ENCODE measurements around the gene TMEM91.
"Not testable (repeated sequence)": the region's sequence is repeated elsewhere in the genome, so short reads cannot be mapped to it uniquely, and the experiment has no call there.

TMEM91 gene

DNA sequence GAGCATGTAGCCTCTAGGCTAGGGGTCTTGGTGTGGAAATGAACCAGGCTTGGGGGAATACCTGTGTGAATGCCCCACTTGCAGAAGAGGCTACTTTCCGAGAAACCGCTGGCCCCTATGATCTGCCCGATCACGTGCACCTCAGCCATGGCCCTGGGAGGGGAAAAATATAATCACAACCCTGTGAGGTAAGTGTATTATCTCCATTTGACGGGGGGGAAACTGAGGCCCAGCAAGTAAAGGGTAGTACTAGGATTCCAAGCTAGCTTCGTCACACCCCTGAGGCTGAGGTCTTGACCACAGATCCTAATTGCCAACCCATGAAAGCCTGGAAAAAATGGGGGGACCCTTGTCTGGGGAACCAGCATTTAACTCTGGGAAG lies 13.0 kb upstream of the TMEM91 start:
- Histone ChIP-seq H3K27ac (ENCODE audit: insufficient read depth, low read length, poor library complexity, severe bottlenecking) (peak overlapping the region; percentile 100), H3K9me3 (ENCODE audit: control insufficient read depth, low read length) (no peaks in the 10 kb centered on the region), H3K27me3 (replicated peaks; ENCODE audit: control insufficient read depth, insufficient read depth, low read length, poor library complexity, severe bottlenecking) (no peaks in the 10 kb centered on the region), H3K36me3 (ENCODE audit: control insufficient read depth, insufficient read depth, low read length) (no peaks in the 10 kb centered on the region), H3K4me1 (ENCODE audit: control insufficient read depth, insufficient read depth, low read length, poor library complexity, severe bottlenecking) (peaks cover 25% of the 10 kb centered on the region), H3K4me3 (ENCODE audit: insufficient read depth, low read depth, low read length, poor library complexity, severe bottlenecking) (peak overlapping the region; percentile 81)
- DNase-seq: no peak

- Histone ChIP-seq H3K27me3 (replicated peaks; ENCODE audit: control insufficient read depth, insufficient read depth, low read length, poor library complexity, severe bottlenecking) (no peaks in the 10 kb centered on the region), H3K4me3 (ENCODE audit: insufficient read depth, low read depth, low read length, poor library complexity, severe bottlenecking) (peak within 1 kb of the TSS; percentile 81), H3K27ac (ENCODE audit: insufficient read depth, low read length, poor library complexity, severe bottlenecking) (peak within 1 kb of the TSS; percentile 100), H3K4me1 (ENCODE audit: control insufficient read depth, insufficient read depth, low read length, poor library complexity, severe bottlenecking) (peaks cover 22% of the 10 kb centered on the region), H3K36me3 (ENCODE audit: control insufficient read depth, insufficient read depth, low read length) (no peaks in the 10 kb centered on the region), H3K9me3 (ENCODE audit: control insufficient read depth, low read length) (no peaks in the 10 kb centered on the region)
- DNase-seq: peak; percentile 96 to 97 (median 97)
Measured at GRCh38 chr19:41363753-41364523, 12.4 kb upstream of the TMEM91 start, which contains the start of gene B9D2. B9D2 (minus strand) TSS chr19:41364149; CDS start chr19:41363519, 630 bp downstream.

DNA sequence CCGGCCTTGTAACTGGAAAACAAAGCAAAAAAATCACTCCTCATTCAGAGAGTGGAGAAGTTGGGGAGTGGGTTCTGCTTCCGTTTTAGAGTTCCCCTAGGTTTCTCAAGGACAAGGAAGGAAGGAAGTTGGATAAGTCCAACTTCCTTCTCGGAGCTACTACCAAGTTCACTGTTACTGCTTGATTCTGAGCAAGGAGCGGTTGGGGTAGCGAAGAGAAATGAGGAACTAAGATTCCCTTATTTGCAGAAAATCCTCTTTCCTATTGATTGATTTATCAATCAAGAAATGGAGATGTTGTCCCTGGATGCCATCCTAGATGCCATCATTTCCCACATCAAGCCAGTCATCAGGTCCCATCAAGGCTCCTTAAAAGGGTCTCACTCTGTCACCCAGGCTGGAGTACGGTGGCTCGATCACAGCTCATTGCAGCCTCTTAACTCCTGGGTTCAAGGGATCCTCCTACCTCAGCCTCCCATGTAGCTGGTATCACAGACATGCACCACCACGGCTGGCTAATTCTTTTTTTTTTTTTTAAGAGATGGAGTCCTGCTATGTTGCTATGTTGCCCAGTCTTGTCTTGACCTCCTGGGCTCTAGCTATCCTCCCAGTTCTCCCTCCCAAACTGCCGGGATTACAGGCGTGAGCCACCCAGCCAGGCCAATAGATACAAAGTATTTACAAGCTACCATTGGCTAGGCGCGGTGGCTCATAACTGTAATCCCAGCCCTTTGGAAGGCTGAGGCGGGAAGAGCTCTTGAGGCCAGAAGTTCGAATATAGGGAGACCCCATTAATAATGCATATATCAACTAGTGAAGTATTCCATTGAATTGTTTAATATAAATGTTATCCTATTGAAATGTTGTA lies 11.6 kb upstream of the TMEM91 start:
- Histone ChIP-seq H3K4me3 (ENCODE audit: insufficient read depth, low read depth, low read length, poor library complexity, severe bottlenecking) (peak overlapping the region; percentile 81), H3K4me1 (ENCODE audit: control insufficient read depth, insufficient read depth, low read length, poor library complexity, severe bottlenecking) (peaks cover 22% of the 10 kb centered on the region), H3K36me3 (ENCODE audit: control insufficient read depth, insufficient read depth, low read length) (no peaks in the 10 kb centered on the region), H3K27me3 (replicated peaks; ENCODE audit: control insufficient read depth, insufficient read depth, low read length, poor library complexity, severe bottlenecking) (no peaks in the 10 kb centered on the region), H3K9me3 (ENCODE audit: control insufficient read depth, low read length) (no peaks in the 10 kb centered on the region), H3K27ac (ENCODE audit: insufficient read depth, low read length, poor library complexity, severe bottlenecking) (peak overlapping the region; percentile 100)
- no peak for DNase-seq

- DNase-seq: no peak
- Histone ChIP-seq H3K4me1 (ENCODE audit: control insufficient read depth, insufficient read depth, low read length, poor library complexity, severe bottlenecking) (peaks cover 22% of the 10 kb centered on the region), H3K27me3 (replicated peaks; ENCODE audit: control insufficient read depth, insufficient read depth, low read length, poor library complexity, severe bottlenecking) (no peaks in the 10 kb centered on the region), H3K4me3 (ENCODE audit: insufficient read depth, low read depth, low read length, poor library complexity, severe bottlenecking) (no peak overlapping the region), H3K9me3 (ENCODE audit: control insufficient read depth, low read length) (no peaks in the 10 kb centered on the region), H3K27ac (ENCODE audit: insufficient read depth, low read length, poor library complexity, severe bottlenecking) (no peak overlapping the region), H3K36me3 (ENCODE audit: control insufficient read depth, insufficient read depth, low read length) (no peaks in the 10 kb centered on the region)
Measured at GRCh38 chr19:41366089-41366488, 10.2 kb upstream of the TMEM91 start.

- no peaks in the 10 kb centered on the region for H3K9me3 ChIP-seq (ENCODE audit: control insufficient read depth, low read length)
- no peaks in the 10 kb centered on the region for H3K27me3 ChIP-seq (replicated peaks; ENCODE audit: control insufficient read depth, insufficient read depth, low read length, poor library complexity, severe bottlenecking)
- H3K27ac ChIP-seq (ENCODE audit: insufficient read depth, low read length, poor library complexity, severe bottlenecking): no peak overlapping the region
- H3K36me3 ChIP-seq (ENCODE audit: control insufficient read depth, insufficient read depth, low read length): no peaks in the 10 kb centered on the region
- H3K4me3 ChIP-seq (ENCODE audit: insufficient read depth, low read depth, low read length, poor library complexity, severe bottlenecking): no peak overlapping the region
- DNase-seq: no peak
- H3K4me1 ChIP-seq (ENCODE audit: control insufficient read depth, insufficient read depth, low read length, poor library complexity, severe bottlenecking): peaks cover 16% of the 10 kb centered on the region
Measured at GRCh38 chr19:41367848-41368301, 8.5 kb upstream of the TMEM91 start.

GRCh38 chr19:41369769-41370168 lies 6.6 kb upstream of the TMEM91 start:
- H3K27ac ChIP-seq (ENCODE audit: insufficient read depth, low read length, poor library complexity, severe bottlenecking): no peak overlapping the region
- H3K4me3 ChIP-seq (ENCODE audit: insufficient read depth, low read depth, low read length, poor library complexity, severe bottlenecking): no peak overlapping the region
- no peaks in the 10 kb centered on the region for H3K9me3 ChIP-seq (ENCODE audit: control insufficient read depth, low read length)
- no peaks in the 10 kb centered on the region for H3K27me3 ChIP-seq (replicated peaks; ENCODE audit: control insufficient read depth, insufficient read depth, low read length, poor library complexity, severe bottlenecking)
- no peak for DNase-seq
- no peaks in the 10 kb centered on the region for H3K36me3 ChIP-seq (ENCODE audit: control insufficient read depth, insufficient read depth, low read length)
- H3K4me1 ChIP-seq (ENCODE audit: control insufficient read depth, insufficient read depth, low read length, poor library complexity, severe bottlenecking): peaks cover 2% of the 10 kb centered on the region

- H3K4me3 ChIP-seq (ENCODE audit: insufficient read depth, low read depth, low read length, poor library complexity, severe bottlenecking); H3K27ac ChIP-seq (ENCODE audit: insufficient read depth, low read length, poor library complexity, severe bottlenecking); DNase-seq: not testable (repeated sequence)
Measured at GRCh38 chr19:41371119-41371518, 5.2 kb upstream of the TMEM91 start.

DNA sequence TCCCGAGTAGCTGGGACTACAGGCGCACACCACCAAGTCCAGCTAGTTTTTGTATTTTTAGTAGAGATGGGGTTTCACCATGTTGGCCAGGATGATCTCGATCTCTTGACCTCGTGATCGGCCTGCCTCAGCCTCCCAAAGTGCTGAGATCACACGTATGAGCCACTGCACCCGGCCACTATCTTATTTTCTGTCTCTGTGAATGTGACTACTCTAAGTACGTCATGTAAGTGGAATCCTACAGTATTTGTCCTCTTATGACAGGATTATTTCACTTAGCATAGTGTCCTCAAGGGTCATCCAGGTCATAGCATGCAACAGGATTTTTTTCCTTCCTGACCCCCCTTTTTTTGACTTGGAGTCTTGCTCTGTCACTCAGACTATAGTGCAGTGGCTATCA lies 4.8 kb upstream of the TMEM91 start:
- Histone ChIP-seq H3K4me3 (ENCODE audit: insufficient read depth, low read depth, low read length, poor library complexity, severe bottlenecking) (no peak overlapping the region), H3K27ac (ENCODE audit: insufficient read depth, low read length, poor library complexity, severe bottlenecking) (no peak overlapping the region), H3K36me3 (ENCODE audit: control insufficient read depth, insufficient read depth, low read length) (no peaks in the 10 kb centered on the region), H3K4me1 (ENCODE audit: control insufficient read depth, insufficient read depth, low read length, poor library complexity, severe bottlenecking) (no peaks in the 10 kb centered on the region), H3K27me3 (replicated peaks; ENCODE audit: control insufficient read depth, insufficient read depth, low read length, poor library complexity, severe bottlenecking) (no peaks in the 10 kb centered on the region), H3K9me3 (ENCODE audit: control insufficient read depth, low read length) (no peaks in the 10 kb centered on the region)
- DNase-seq: no peak

More at GRCh38 chr19:41371119-41371518, 5.2 kb upstream of the TMEM91 start:
- not testable (repeated sequence) for H3K4me1 ChIP-seq (ENCODE audit: control insufficient read depth, insufficient read depth, low read length, poor library complexity, severe bottlenecking); H3K27me3 ChIP-seq (replicated peaks; ENCODE audit: control insufficient read depth, insufficient read depth, low read length, poor library complexity, severe bottlenecking); H3K36me3 ChIP-seq (ENCODE audit: control insufficient read depth, insufficient read depth, low read length); H3K9me3 ChIP-seq (ENCODE audit: control insufficient read depth, low read length)

DNA sequence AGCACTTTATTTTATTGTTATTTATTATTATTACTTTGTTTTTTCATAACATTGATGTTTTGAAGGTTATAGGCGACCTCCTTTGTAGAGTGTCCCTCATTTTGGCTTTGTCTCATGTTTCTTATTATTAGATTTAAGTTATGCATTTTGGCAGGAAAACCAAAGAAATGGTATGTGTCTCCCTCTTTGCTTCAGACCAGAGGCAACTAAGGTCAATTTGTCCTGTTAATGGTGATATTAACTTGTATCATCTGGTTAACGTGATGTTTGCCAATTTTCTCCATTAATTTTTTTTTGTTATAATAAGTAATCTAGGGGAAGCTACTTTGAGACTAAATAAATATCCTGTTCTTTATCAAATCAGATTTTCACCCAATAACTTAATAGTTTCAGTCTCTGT lies 3.8 kb upstream of the TMEM91 start:
- no peak overlapping the region for H3K27ac ChIP-seq (ENCODE audit: insufficient read depth, low read length, poor library complexity, severe bottlenecking)

DNA sequence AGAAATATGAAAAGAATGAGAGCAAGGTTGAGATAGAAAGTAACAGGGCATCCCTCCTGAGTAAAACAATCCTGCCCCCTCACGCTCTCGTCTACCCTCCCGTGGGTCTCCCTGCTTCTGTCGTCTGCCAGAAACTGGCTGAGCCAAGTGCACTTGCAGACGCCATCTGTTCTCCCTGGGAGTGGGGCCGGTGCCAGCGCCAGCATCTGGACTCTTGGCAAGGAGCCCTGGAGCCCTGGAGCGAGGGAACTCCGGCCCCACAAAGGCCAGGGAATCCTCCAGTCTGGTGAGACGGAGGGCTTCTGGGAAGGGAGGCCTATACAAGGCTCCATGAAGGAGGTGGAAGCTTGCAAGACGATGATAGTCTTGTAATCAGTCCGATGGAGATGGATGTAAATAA lies 2.3 kb upstream of the TMEM91 start:
- H3K27ac ChIP-seq (ENCODE audit: insufficient read depth, low read length, poor library complexity, severe bottlenecking): no peak overlapping the region
- no peak overlapping the region for H3K4me3 ChIP-seq (ENCODE audit: insufficient read depth, low read depth, low read length, poor library complexity, severe bottlenecking)
- no peaks in the 10 kb centered on the region for H3K4me1 ChIP-seq (ENCODE audit: control insufficient read depth, insufficient read depth, low read length, poor library complexity, severe bottlenecking)
- no peaks in the 10 kb centered on the region for H3K27me3 ChIP-seq (replicated peaks; ENCODE audit: control insufficient read depth, insufficient read depth, low read length, poor library complexity, severe bottlenecking)
- no peaks in the 10 kb centered on the region for H3K9me3 ChIP-seq (ENCODE audit: control insufficient read depth, low read length)
- no peaks in the 10 kb centered on the region for H3K36me3 ChIP-seq (ENCODE audit: control insufficient read depth, insufficient read depth, low read length)
- no peak for DNase-seq

More for the DNA sequence above, 3.8 kb upstream of the TMEM91 start:
- Histone ChIP-seq H3K9me3 (ENCODE audit: control insufficient read depth, low read length) (no peaks in the 10 kb centered on the region), H3K4me1 (ENCODE audit: control insufficient read depth, insufficient read depth, low read length, poor library complexity, severe bottlenecking) (no peaks in the 10 kb centered on the region), H3K27me3 (replicated peaks; ENCODE audit: control insufficient read depth, insufficient read depth, low read length, poor library complexity, severe bottlenecking) (no peaks in the 10 kb centered on the region), H3K36me3 (ENCODE audit: control insufficient read depth, insufficient read depth, low read length) (no peaks in the 10 kb centered on the region), H3K4me3 (ENCODE audit: insufficient read depth, low read depth, low read length, poor library complexity, severe bottlenecking) (no peak overlapping the region)
- no peak for DNase-seq
